ENCODE results near the gene SLC33A1.

The SLC33A1 gene

GRCh38 chr3:155792532-155792931 lies 61.7 kb downstream of the SLC33A1 start:
- no peak for DNase-seq (ENCODE audit: low read depth, low spot score)

DNA sequence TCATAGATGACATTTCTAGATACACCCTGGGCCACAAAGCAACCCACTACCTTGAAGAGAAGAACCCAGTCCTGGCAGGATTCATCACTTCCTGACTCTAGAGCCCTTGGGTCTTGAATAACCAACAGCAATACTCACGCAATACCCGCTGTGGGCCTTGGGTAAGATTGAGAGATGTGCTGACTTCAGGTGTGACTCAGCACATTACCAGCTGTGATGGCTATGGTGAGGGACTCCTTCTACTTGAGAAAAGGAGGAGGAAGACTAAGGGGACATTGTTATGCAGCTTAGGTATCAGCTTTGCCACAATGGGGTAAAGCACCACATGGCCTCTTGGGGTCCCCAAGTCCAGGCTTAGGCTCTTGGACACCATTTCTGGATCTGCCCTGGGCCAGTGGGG lies 63.0 kb downstream of the SLC33A1 start:
- peak; percentile 14 for DNase-seq (ENCODE audit: low read depth, low spot score)

GRCh38 chr3:155790272-155790925 lies 63.8 kb downstream of the SLC33A1 start:
- DNase-seq (ENCODE audit: low read depth, low spot score), result no peak

DNA sequence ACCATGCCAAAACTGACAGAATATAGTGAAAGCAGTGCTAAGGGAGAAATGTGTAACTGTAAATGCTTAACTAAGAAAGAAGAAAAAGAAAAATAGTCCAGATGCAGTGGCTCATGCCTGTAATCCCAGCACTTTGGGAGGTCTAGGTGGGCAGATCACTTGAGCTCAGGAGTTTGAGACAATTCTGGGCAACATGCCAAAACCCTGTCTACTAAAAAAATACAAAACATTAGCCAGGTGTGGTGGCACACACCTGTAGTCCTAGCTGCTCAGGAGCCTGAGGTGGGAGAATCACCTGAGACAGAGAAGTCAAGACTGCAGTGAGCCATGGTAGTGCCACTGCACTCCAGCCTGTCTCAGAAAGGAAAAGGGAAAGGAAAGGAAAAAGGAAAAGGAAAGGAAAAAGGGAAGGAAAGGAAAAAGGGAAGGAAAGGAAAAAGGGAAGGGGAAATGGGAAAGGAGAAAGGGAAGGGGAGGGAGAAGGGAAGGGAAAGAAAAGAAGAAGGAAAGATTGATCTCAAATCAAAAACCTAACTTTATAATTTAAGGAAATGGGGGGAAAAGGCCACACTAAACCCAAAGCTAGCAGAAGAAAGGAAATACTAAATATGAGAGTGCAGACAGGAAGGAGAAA lies 68.4 kb downstream of the SLC33A1 start:
- no peak for DNase-seq (ENCODE audit: low read depth, low spot score)

DNA sequence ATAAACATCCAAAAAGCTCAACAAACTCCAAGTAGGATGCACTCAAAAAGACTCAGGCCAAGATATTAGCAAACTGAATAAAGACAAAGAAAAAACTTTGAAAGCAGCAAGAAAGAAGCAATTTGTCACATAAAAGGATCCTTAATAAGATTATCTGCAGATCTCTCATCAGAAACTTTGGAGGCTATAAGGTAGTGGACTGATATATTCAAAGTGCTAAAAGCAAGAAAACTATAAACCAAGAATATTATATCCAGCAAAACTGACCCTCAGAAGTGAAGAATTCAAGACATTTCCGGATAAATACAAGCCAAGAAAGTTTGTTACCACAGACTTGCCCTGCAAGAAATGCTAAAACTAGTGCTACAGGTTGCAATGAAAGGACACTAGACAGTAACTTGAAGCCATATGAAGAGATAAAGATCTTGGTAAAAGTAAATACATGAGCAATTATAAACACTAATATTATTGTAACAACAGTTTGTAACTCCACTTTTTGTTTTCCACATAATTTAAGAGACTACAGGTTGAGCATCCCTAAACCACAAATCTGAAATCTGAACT lies 71.8 kb downstream of the SLC33A1 start:
- no peak for DNase-seq (ENCODE audit: low read depth, low spot score)

DNA sequence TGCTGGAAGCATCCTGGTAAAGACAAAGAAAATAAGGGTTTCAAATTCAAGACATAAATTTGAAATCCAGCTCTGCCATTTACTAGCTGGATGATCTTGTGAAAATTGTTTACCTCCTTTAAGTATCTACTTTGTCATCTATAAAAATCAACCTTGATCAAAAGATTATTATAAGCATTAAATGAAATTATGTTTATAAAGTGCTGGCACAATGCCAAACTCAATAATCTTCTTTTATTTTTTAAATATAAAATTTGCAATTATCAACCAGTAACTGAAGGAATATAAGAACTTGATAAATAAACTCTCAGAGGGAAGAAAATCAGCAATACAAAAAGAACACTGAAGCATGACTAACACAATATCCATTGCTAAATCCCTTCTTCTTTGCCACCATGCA lies 73.9 kb downstream of the SLC33A1 start:
- DNase-seq (ENCODE audit: low read depth, low spot score), result no peak

GRCh38 chr3:155778462-155778861 lies 75.8 kb downstream of the SLC33A1 start:
- no peak for DNase-seq (ENCODE audit: low read depth, low spot score)

GRCh38 chr3:155772801-155773200 lies 81.4 kb downstream of the SLC33A1 start:
- DNase-seq (ENCODE audit: low read depth, low spot score), result no peak

GRCh38 chr3:155771126-155771525 lies 83.1 kb downstream of the SLC33A1 start:
- no peak for DNase-seq (ENCODE audit: low read depth, low spot score)
